ENCODE measurements around the gene LGALS7.
"Not testable (repeated sequence)": the region's sequence is repeated elsewhere in the genome, so short reads cannot be mapped to it uniquely, and the experiment has no call there.

The LGALS7 gene

GRCh38 chr19:38773469-38774177 lies at the start of gene LGALS7:
Gene LGALS7, minus strand, starts transcription at chr19:38773517. Its CDS starts 25 bp downstream, at chr19:38773492.
- DNase-seq: no peak

DNA sequence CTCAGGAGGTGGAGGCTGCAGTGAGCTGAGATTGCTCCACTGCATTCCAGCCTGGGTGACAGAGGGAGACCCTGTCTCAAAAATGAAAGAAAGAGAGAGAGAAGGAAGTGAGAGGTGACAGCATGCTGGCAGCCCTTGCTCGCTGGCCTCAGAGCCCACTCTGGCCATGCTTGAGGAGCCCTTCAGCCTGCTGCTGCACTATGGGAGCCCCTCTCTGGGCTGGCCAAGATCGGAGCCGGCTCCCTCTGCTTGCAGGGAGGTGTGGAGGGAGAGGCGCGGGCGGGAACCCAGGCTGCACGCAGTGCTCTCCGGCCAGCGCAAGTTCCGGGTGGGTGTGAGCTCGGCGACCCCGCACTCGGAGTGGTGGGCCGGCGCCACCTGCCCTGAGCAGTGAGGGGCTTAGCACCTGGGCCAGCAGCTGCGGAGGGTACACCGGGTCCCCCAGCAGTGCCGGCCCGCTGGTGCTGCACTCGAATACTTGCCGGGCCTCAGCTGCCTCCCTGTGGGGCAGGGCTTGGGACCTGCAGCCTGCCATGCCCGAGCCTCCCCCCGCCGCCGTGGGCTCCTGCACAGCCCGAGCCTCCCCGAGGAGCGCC lies 48.0 kb upstream of the LGALS7 start:
- not testable (repeated sequence) for DNase-seq

DNA sequence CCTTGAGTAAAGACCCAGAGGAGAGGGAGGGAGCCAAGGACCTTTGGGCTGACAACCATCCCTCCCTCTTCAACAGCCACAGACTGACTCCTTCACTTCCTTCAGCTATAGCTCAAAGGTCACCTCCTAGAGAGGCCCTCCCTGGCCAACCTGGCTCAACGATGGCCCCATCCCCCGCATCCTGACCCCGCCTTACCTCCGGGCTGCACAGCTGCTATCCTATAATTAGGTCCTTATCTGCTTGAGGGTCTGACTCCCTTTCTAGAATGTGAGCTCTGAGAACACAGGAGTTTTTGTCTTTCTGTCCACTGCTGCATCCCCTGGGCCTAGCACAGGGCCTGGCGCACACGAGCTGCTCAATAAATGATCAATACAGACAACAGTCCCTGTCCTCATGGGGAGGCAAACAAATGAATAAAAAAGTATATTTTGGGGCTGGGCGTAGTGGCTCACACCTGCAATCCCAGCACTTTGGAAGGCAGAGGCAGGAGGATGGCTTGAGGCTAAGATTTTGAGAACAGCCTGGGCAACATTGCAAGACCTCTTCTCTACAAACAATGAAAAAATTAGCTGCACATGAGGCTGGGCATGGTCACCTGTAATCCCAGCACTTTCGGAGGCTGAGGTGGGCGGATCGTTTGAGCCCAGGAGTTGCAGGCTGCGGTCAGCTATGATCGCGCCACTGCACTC lies 46.1 kb upstream of the LGALS7 start:
- DNase-seq: no peak

GRCh38 chr19:38817081-38817480 lies 43.8 kb upstream of the LGALS7 start:
- no peak for DNase-seq

GRCh38 chr19:38816131-38816750 lies 42.9 kb upstream of the LGALS7 start:
- DNase-seq: no peak

GRCh38 chr19:38815059-38816001 lies 42.0 kb upstream of the LGALS7 start:
- no peak for DNase-seq

- not testable (repeated sequence) for DNase-seq
Observed at GRCh38 chr19:38813932-38814331, 40.6 kb upstream of the LGALS7 start.

- no peak for DNase-seq
Observed at GRCh38 chr19:38813323-38813722, 40.0 kb upstream of the LGALS7 start.

GRCh38 chr19:38812841-38813320 lies 39.6 kb upstream of the LGALS7 start, which contains the start of gene LGALS4:
Gene LGALS4, minus strand, starts transcription at chr19:38812945. Its CDS starts 59 bp downstream, at chr19:38812886.
- DNase-seq: no peak

GRCh38 chr19:38812009-38812840 lies 38.9 kb upstream of the LGALS7 start:
- no peak for DNase-seq

GRCh38 chr19:38809592-38810252 lies 36.4 kb upstream of the LGALS7 start:
- DNase-seq: no peak

DNA sequence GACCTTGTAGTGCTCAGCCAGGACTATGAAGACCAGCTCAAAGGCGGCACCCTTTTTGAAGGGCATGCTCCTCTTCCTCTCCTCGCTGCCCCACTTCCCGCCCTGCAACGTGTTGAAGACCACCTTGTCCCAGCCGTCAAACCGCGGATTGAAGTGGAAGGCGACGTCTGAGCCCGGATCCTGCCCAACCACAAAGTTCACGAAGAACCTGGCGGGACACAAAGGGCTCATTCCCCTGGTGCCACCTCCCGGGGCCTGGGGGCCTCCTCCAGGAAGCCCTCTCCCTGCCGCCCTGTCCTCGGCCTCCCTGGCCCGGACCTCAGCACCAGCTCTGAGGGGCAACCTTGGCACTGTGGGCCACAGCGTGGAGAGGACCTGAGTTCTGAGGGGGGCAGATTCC lies 35.4 kb upstream of the LGALS7 start:
- no peak for DNase-seq

DNA sequence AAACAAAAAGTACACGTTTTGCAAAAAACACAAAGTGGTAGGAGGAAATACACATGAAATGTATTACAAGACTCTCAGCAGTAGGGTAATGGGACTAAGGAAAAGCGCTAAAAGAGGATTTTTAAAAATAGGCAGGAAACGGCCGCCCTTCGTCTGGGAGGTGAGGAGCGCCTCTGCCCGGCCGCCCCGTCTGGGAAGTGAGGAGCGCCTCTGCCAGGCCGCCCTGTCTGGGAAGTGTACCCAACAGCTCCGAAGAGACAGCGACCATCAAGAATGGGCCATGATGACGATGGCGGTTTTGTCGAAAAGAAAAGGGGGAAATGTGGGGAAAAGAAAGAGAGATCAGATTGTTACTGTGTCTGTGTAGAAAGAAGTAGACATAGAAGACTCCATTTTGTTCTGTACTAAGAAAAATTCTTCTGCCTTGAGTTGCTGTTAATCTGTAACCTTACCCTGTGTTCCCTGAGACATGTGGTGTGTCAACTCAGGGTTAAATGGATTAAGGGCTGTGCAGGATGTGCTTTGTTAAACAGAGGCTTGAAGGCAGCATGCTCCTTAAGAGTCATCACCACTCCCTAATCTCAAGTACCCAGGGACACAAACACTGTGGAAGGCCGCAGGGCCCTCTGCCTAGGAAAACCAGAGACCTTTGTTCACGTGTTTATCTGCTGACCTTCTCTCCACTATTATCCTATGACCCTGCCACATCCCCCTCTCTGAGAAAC lies 34.2 kb upstream of the LGALS7 start:
- not testable (repeated sequence) for DNase-seq

GRCh38 chr19:38806371-38806770 lies 33.1 kb upstream of the LGALS7 start:
- no peak for DNase-seq

DNA sequence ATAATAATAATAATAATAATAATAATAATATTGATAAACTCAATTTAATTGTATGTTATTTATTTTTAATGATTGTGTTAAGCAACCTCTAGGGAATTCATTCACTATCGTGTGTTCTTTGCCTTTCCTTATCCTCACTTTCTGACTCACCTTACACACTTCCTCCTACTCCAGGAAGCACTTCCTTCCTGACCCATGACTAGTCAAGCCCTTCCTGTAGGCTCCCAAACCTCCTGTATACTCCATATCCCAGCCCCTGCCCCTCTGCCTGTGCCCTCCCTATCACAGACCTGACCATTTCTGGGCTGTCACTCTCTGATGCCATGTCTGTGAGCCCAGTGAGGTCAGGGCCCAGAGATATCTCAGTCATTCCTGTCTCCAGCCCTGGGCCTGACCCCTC lies 31.9 kb upstream of the LGALS7 start:
- DNase-seq: no peak

DNA sequence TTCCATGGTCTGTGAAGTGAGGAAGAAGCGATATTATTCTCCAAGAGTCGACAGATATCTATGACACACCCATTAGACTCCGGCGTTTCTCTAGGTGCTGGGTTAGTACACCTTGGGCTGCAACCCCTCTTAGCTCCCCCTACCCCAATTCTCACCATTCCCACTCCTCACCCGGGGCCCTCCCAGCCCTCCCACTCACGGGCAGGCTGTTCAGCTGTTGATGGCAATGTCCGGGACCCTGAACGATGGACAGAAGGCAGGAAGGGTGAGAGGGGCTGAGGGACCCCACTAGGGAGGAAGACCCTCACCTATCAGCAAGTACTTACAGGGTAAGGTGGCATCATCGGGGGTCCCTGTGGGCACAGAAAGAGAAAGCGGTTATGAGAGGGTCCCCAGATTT lies 30.2 kb upstream of the LGALS7 start:
- no peak for DNase-seq

DNA sequence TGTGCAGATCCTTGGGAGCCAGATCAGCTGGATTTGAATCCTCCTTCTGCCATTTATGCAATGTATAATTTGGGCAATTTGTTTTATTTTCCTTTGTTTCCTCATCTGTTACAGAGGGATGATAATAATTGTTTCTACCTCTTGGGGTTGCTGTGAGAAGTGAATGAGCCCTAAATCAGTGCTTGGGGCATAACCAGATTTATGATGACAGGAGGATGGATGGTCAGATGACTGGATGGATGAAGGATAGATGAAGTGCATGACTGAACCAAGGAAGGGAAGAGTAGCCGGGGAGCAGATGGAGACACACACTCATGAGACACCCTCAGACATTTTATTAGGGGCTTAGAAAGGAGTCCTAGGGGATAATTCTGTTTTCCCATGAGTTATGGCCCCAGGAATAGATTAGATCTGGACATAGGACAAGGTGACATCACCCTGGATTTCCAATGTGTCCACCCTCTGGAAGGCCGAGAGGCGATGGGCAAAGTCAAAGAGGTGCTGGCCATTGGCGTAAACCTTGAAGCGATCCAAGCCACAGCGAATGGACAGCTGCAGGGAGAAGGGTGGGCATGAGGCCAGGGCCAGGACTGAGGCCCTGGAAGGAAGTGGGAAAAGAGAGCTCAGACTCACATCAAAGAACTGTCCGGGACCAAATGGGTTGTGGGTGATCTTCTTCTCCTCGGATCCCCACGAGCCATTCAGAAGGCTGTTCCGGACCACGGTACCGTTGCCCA lies 28.2 kb upstream of the LGALS7 start:
- no peak for DNase-seq

DNA sequence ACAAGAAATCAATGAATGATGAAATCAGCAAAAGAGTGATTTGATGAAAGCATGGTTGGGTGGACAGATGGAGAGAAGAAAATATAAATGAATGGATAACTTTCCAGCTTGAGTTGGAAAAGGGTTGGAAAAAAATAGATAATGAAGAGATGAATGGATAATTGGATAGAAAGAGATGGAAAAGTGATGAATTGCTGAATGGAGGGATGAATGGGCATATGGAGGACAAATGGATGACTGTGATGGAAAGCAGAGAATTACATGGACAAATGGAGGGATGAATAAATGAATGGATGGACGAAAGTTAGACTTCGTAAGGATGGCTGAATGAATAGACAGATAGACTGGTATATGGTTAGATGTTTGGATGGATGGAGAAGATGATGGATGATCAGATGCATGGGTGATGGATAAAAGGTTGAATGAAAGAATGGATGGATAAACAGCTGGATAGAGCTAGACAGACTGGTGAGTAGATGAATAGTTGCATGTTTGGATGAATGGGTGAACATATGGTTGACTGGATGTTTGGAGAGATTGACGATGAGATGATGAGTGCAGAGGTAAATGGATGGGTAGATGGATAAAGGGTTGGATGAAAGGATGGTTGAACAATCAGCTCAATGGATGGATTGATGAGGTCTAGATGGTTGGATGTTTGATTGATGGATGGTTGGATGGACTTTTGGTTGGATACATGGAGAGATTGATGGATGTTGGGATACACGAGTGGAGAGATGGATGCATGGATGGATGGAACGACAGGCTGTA lies 27.4 kb upstream of the LGALS7 start:
- no peak for DNase-seq
